HCT116 (cell line): ENCODE data around the gene ZNF225.

Experiments used
- EZH2phosphoT487 ChIP-seq: fragments of 200-600 bp; IDR thresholded peaks from 2 replicates; pipeline ENCODE4 v1.6.1; 2018; ENCODE audit warnings: antibody characterized with exemption, borderline replicate concordance
- POLR2AphosphoS5 ChIP-seq: IDR thresholded peaks from 2 replicates; pipeline ENCODE4 v1.6.1; 2011; ENCODE audit warnings: mild to moderate bottlenecking, low read depth, low read length, moderate library complexity
- RAD21 ChIP-seq: IDR thresholded peaks from 2 replicates; pipeline ENCODE4 v1.6.1; 2012; ENCODE audit warnings: low read depth, mild to moderate bottlenecking
- TCF7L2 ChIP-seq: IDR thresholded peaks from 2 replicates; pipeline ENCODE4 v1.7.0; 2011; ENCODE audit warnings: borderline replicate concordance, inconsistent platforms; ENCODE audit not compliant: insufficient read depth, insufficient read length; ENCODE audit errors: extremely low read depth
- TF ChIP-seq, protein P1 (sequence below), 3 experiments: fragments of 200-600 bp in 1 of 3; sonication (generic) in 1 of 3; IDR thresholded peaks in 2 of 3; conservative IDR thresholded peaks in 1 of 3; 2 replicates each; pipeline ENCODE4 v1.5.1; 2012 to 2017; ENCODE audit warnings: low read depth in 2 of 3, low read length in 2 of 3, antibody characterized with exemption in 1 of 3, borderline replicate concordance in 1 of 3, control low read depth in 1 of 3, mild to moderate bottlenecking in 1 of 3, mixed read lengths in 1 of 3, mixed run types in 1 of 3, moderate library complexity in 1 of 3; ENCODE audit not compliant: insufficient read depth in 1 of 3

DNA sequence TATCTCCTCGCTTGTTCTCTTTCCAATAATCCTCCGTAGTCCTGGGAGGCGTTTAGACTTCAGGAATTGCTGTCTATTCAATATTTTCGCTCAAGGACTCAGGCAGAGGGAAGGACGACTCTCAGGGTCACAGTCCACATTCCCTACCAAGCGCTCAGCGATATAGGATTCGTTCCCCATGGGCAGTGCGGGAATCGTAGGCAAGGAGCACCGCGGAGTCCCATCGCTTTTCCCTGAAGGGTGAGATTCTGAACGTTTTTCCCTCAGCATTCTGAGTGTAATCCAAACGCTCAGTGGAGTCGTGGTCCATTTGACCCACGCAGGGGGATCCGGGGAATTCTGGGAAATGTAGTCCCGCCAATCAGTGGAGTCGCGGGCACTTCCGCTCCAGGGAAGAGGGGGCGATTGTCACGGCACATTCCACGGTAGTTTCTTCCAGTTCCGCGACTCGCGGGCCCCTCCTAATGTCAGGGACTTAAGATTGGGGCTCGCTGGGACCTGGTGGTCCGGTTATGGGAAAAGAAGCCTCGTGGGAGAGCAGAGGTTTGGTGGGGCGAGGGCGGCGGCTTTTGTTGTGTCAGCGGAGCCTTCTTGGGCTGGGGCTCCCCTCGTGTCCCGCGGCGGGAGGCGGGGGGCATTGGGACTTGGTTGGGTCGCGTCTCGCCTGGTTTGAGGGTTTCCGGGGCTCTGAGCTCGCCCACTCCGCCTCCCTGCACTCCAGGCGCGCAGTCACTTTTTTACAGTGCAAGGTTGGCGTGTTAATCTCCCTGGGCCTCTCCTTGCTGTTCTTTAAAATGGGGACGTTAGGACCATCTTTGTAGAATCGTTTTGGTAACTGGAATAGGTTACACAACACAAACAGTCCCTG lies 28.2 kb downstream of the ZNF225 start, which contains the start of gene ZNF234:
- no peak for TF ChIP-seq EZH2phosphoT487
- no peak for TF ChIP-seq RAD21
- TF ChIP-seq POLR2AphosphoS5, result peak; percentile 58
- TF ChIP-seq, protein P1, sequence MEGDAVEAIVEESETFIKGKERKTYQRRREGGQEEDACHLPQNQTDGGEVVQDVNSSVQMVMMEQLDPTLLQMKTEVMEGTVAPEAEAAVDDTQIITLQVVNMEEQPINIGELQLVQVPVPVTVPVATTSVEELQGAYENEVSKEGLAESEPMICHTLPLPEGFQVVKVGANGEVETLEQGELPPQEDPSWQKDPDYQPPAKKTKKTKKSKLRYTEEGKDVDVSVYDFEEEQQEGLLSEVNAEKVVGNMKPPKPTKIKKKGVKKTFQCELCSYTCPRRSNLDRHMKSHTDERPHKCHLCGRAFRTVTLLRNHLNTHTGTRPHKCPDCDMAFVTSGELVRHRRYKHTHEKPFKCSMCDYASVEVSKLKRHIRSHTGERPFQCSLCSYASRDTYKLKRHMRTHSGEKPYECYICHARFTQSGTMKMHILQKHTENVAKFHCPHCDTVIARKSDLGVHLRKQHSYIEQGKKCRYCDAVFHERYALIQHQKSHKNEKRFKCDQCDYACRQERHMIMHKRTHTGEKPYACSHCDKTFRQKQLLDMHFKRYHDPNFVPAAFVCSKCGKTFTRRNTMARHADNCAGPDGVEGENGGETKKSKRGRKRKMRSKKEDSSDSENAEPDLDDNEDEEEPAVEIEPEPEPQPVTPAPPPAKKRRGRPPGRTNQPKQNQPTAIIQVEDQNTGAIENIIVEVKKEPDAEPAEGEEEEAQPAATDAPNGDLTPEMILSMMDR (IDR thresholded peaks at IDR 0.05 in 2 of 3, conservative IDR thresholded peaks at IDR 0.05 in 1 of 3; ENCODE audit: borderline replicate concordance in 1 of 3, insufficient read depth in 1 of 3, low read depth in 2 of 3, low read length in 2 of 3), result no peak
- no peak for TF ChIP-seq TCF7L2
